HepG2 (cell line): ENCODE data around the gene TTLL6. TPM values are rescaled to one million over a fixed set of nuclear protein-coding genes. Genes with fewer than 3 reads are reported as not detected.

Experiments
- ATF7-NPFF ChIP-seq: sonication (generic); formaldehyde crosslinking; IDR thresholded peaks from 2 replicates; pipeline ENCODE4 v1.8.1; 2023; ENCODE audit warnings: mild to moderate bottlenecking, low read depth, missing genetic modification reagents, moderate library complexity
- ATRX ChIP-seq: sonication (generic); formaldehyde crosslinking; IDR thresholded peaks from 2 replicates; pipeline ENCODE4 v1.4.0; 2020; ENCODE audit warnings: missing genetic modification reagents, borderline replicate concordance
- BRF2 ChIP-seq: sonication (generic); formaldehyde crosslinking; IDR thresholded peaks from 2 replicates; pipeline ENCODE4 v1.8.1; 2022; ENCODE audit warnings: mild to moderate bottlenecking, missing genetic modification reagents
- CC2D1A ChIP-seq: sonication (generic); formaldehyde crosslinking; IDR thresholded peaks from 2 replicates; pipeline ENCODE4 v1.8.1; 2023; ENCODE audit warnings: mild to moderate bottlenecking, missing genetic modification reagents
- CENPT ChIP-seq: sonication (generic); formaldehyde crosslinking; IDR thresholded peaks from 2 replicates; pipeline ENCODE4 v1.8.0; 2022; ENCODE audit warnings: low read depth, mild to moderate bottlenecking, moderate library complexity, missing genetic modification reagents
- CENPX ChIP-seq: sonication (generic); formaldehyde crosslinking; IDR thresholded peaks from 2 replicates; pipeline ENCODE4 v1.9.0; 2021; ENCODE audit warnings: mild to moderate bottlenecking, missing genetic modification reagents, moderate library complexity
- HCFC1 ChIP-seq: fragments of 150-350 bp; IDR thresholded peaks from 2 replicates; pipeline ENCODE4 v1.6.1; 2014; ENCODE audit warnings: low read depth, low read length
- HDAC1 ChIP-seq: sonication (generic); formaldehyde crosslinking; IDR thresholded peaks from 2 replicates; pipeline ENCODE4 v1.5.1; 2020; ENCODE audit warnings: mild to moderate bottlenecking, missing genetic modification reagents
- HIVEP1 ChIP-seq: sonication (generic); formaldehyde crosslinking; IDR thresholded peaks from 2 replicates; pipeline ENCODE4 v1.4.0; 2020; ENCODE audit warnings: mild to moderate bottlenecking, missing genetic modification reagents
- HOXA9 ChIP-seq: sonication (generic); formaldehyde crosslinking; IDR thresholded peaks from 2 replicates; pipeline ENCODE4 v1.8.1; 2022; ENCODE audit warnings: missing genetic modification reagents, mild to moderate bottlenecking, moderate library complexity, borderline replicate concordance
- KAT8 ChIP-seq: IDR thresholded peaks from 2 replicates; pipeline ENCODE4 v1.6.1; 2016; ENCODE audit warnings: missing genetic modification reagents, missing compliant biosample characterization
- MAFF ChIP-seq: IDR thresholded peaks from 2 replicates; pipeline ENCODE4 v1.6.1; 2011; ENCODE audit warnings: low read depth, low read length, improper control_type of control experiment
- MED8 ChIP-seq: sonication (generic); formaldehyde crosslinking; IDR thresholded peaks from 2 replicates; pipeline ENCODE4 v1.8.1; 2023; ENCODE audit warnings: mild to moderate bottlenecking, missing genetic modification reagents; ENCODE audit not compliant: insufficient replicate concordance
- MXD1 ChIP-seq: sonication (generic); formaldehyde crosslinking; IDR thresholded peaks from 2 replicates; pipeline ENCODE4 v1.4.0; 2020; ENCODE audit warnings: mild to moderate bottlenecking, missing genetic modification reagents
- MXI1 ChIP-seq: IDR thresholded peaks from 3 replicates; pipeline ENCODE4 v1.6.1; 2012; ENCODE audit warnings: low read depth, low read length, inconsistent platforms, borderline replicate concordance
- PRPF4 ChIP-seq: fragments of 200-400 bp; formaldehyde crosslinking; IDR thresholded peaks from 2 replicates; pipeline ENCODE4 v1.6.1; 2016; ENCODE audit warnings: low read length, low read depth; ENCODE audit not compliant: poor library complexity, severe bottlenecking
- RBM39 ChIP-seq: fragments of 200-400 bp; formaldehyde crosslinking; IDR thresholded peaks from one replicate; pipeline ENCODE4 v1.6.1; 2018; ENCODE audit warnings: antibody characterized with exemption, mild to moderate bottlenecking, low read depth, low read length; ENCODE audit not compliant: poor library complexity, severe bottlenecking
- SAFB2 ChIP-seq: sonication (generic); formaldehyde crosslinking; IDR thresholded peaks from 2 replicates; pipeline ENCODE4 v1.5.1; 2020; ENCODE audit warnings: missing genetic modification reagents, low read depth, mild to moderate bottlenecking, borderline replicate concordance
- SMYD3 ChIP-seq: sonication (generic); formaldehyde crosslinking; IDR thresholded peaks from 2 replicates; pipeline ENCODE4 v1.8.1; 2023; ENCODE audit warnings: mild to moderate bottlenecking, missing genetic modification reagents
- SYNCRIP ChIP-seq: fragments of 200-400 bp; formaldehyde crosslinking; IDR thresholded peaks from 2 replicates; pipeline ENCODE4 v1.6.1; 2018; ENCODE audit warnings: mild to moderate bottlenecking, low read depth, low read length; ENCODE audit not compliant: insufficient read depth
- ZFP1 ChIP-seq: IDR thresholded peaks from 2 replicates; pipeline ENCODE4 v1.6.1; 2016
- ZFP36L1 ChIP-seq: sonication (generic); formaldehyde crosslinking; IDR thresholded peaks from 2 replicates; pipeline ENCODE4 v1.8.0; 2022; ENCODE audit warnings: mild to moderate bottlenecking, missing genetic modification reagents, moderate library complexity
- ZNF225 ChIP-seq: sonication (generic); formaldehyde crosslinking; IDR thresholded peaks from 2 replicates; pipeline ENCODE4 v1.4.0; 2020; ENCODE audit warnings: mild to moderate bottlenecking, missing genetic modification reagents
- ZNF441 ChIP-seq: sonication (generic); formaldehyde crosslinking; IDR thresholded peaks from 2 replicates; pipeline ENCODE4 v1.7.0; 2021; ENCODE audit warnings: missing genetic modification reagents, borderline replicate concordance
- ZNF496 ChIP-seq: sonication (generic); formaldehyde crosslinking; IDR thresholded peaks from 2 replicates; pipeline ENCODE4 v1.8.1; 2023; ENCODE audit warnings: mild to moderate bottlenecking, moderate library complexity, missing genetic modification reagents; ENCODE audit not compliant: insufficient replicate concordance
- ZNF572 ChIP-seq: sonication (generic); formaldehyde crosslinking; IDR thresholded peaks from 2 replicates; pipeline ENCODE4 v1.5.1; 2020; ENCODE audit warnings: mild to moderate bottlenecking, missing genetic modification reagents
- ZNF589 ChIP-seq: sonication (generic); formaldehyde crosslinking; conservative IDR thresholded peaks from 2 replicates; pipeline ENCODE4 v1.8.0; 2022; ENCODE audit warnings: mild to moderate bottlenecking, moderate library complexity, missing genetic modification reagents
- ZNF773 ChIP-seq: sonication (generic); formaldehyde crosslinking; IDR thresholded peaks from 2 replicates; pipeline ENCODE4 v1.4.0; 2020; ENCODE audit warnings: missing genetic modification reagents, borderline replicate concordance
- ZNF841 ChIP-seq: sonication (generic); formaldehyde crosslinking; IDR thresholded peaks from 2 replicates; pipeline ENCODE4 v1.8.1; 2023; ENCODE audit warnings: missing genetic modification reagents, borderline replicate concordance
- polyA plus RNA-seq, 8 experiments: library from polyadenylated mRNA; depleted of rRNA in 3 of 8; stranded (reverse) in 7 of 8; unstranded in 1 of 8; fragments of >200 nt; fragmentation: Illumina TruSeq in 4 of 8; extraction: Trizol in 4 of 8; gene quantifications; 2 replicates each; pipeline versions ENCODE4 v1.2.1 to v1.2.3, GENCODE V29; 2011 to 2016; ENCODE audit warnings: low read depth in 4 of 8, missing spikeins in 1 of 8, mixed read lengths in 1 of 8; ENCODE audit not compliant: insufficient read depth in 1 of 8
- total RNA-seq, 5 experiments: library from RNA; depleted of rRNA; stranded (reverse); fragments of >200 nt; fragmentation: Illumina TruSeq; extraction: Trizol; gene quantifications; 2 replicates each; pipeline ENCODE4 v1.2.3, GENCODE V29; 2016; ENCODE audit warnings: low read depth in 1 of 5
- TF ChIP-seq, protein P1 (sequence below): sonication (generic); formaldehyde crosslinking; IDR thresholded peaks from 2 replicates; pipeline ENCODE4 v1.5.0; 2020; ENCODE audit warnings: missing genetic modification reagents

The TTLL6 gene
- total and polyA plus RNA-seq, 2 of the 13 experiments (the other 11 are each of a cell fraction or from before 2014, with no cell fraction given) = 0.04 to 0.08 TPM

- TF ChIP-seq ZFP1 (CRISPR knock-in tag) (no peak), KAT8 (no peak), SAFB2 (0 out of 2 replicates have a peak, but pooled peaks have one; percentile 34), BRF2 (no peak), CC2D1A (no peak), ZFP36L1 (peak; percentile 55; the same call in 1 of the 2 replicates), HOXA9 (CRISPR knock-in tag) (no peak), CENPX (CRISPR knock-in tag) (no peak), HIVEP1 (no peak), MED8 (CRISPR knock-in tag) (no peak), ZNF496 (no peak), MXD1 (no peak), ATF7-NPFF (CRISPR knock-in tag) (peak; percentile 43; the same call in 1 of the 2 replicates), HCFC1 (no peak), ZNF589 (CRISPR knock-in tag) (no peak), SMYD3 (CRISPR knock-in tag) (no peak), ZNF841 (CRISPR knock-in tag) (no peak), ATRX (CRISPR knock-in tag) (no peak), ZNF225 (CRISPR knock-in tag) (peak; percentile 48; the same call in 1 of the 2 replicates), ZNF441 (peak; percentile 68; the same call in 1 of the 2 replicates), ZNF572 (CRISPR knock-in tag) (no peak), ZNF773 (CRISPR knock-in tag) (no peak), PRPF4 (no peak), RBM39 (no peak), MXI1 (peak; percentile 92; the same call in 1 of the 3 replicates), HDAC1 (CRISPR knock-in tag) (no peak), MAFF (no peak), SYNCRIP (no peak), CENPT (CRISPR knock-in tag) (no peak)
- TF ChIP-seq, protein P1, sequence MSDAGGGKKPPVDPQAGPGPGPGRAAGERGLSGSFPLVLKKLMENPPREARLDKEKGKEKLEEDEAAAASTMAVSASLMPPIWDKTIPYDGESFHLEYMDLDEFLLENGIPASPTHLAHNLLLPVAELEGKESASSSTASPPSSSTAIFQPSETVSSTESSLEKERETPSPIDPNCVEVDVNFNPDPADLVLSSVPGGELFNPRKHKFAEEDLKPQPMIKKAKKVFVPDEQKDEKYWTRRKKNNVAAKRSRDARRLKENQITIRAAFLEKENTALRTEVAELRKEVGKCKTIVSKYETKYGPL (CRISPR knock-in tag) = no peak
Measured at GRCh38 chr17:48816774-48817590, at the start of gene TTLL6 (continued).
